ENCODE data around the gene CIRBP.

The CIRBP gene

DNA sequence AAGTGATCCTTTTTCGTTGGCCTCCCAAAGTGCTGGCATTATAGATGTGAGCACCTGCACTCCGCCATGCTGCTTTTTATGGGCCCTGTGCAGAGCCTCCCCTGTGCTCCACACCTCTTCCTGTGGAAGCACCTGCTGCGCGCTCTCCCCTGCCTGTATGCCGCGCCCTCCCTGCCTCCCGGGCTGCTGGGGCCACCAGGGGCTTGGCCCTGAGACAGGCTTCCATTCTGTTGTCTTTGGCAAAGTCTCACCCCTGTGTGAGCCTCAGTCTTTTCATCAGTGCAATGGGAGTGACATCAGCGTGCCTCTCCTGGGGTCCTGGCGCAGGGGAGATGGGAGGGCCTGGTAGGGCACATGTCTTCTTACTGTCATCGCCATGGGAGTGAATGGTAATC lies 7.5 kb downstream of the CIRBP start:
- no peak for TF ChIP-seq Cebpa-rat (IDR thresholded peaks at IDR 0.05)
- Histone ChIP-seq H3K4me3 (peak overlapping the region; percentile 80), H3K9me3 (no peaks in the 10 kb centered on the region), H3K9ac (peak overlapping the region; percentile 95), H3K27ac (peak overlapping the region; percentile 99), H3K4me1 (peaks cover 59% of the 10 kb centered on the region), H3K36me3 (peaks cover 63% of the 10 kb centered on the region), H3K27me3 (no peaks in the 10 kb centered on the region), H3K4me2 (peak overlapping the region; percentile 100), H4K20me1 (peaks cover 69% of the 10 kb centered on the region)

DNA sequence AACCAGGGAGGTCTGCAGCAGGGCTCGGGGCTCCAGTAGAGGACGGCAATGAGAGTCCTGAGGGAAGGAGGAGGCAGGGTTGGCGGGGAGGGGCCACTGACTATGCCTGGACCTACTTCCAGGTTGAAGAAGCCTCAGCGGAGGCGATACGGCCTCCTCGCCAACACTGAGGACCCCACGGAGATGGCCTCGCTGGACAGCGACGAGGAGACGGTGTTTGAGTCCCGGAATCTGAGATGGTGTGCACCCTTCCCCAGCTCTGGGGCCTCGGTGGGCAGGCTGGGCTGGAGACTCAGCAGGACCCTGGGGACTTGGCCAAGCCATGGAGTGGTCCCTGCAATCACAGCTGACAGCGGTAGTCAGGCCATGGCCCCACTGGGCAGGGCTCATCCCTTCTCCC lies 7.9 kb downstream of the CIRBP start:
- Histone ChIP-seq H3K4me2 (peak overlapping the region; percentile 100), H3K9ac (peak overlapping the region; percentile 95), H4K20me1 (peaks cover 65% of the 10 kb centered on the region)

DNA sequence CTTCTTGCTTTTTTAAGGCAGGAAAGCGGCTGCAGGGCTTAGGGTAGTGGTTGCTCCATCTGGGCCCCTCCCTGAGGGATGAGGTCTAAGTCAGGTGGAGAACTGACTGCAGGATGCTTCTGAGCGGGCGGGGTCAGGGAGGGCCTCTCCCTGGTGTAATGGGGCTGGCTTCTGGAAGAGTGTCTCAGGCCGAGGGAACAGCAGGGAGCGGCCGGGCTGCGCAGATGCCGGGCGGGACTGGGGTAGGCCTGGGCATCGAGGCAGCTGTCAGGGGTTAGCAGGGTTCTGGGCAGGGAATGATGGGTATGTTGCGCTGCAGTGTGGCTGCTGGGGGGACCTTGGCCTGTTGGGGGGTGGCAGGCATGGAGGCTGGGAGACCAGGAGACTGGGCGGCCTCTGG lies 8.9 kb downstream of the CIRBP start:
- Histone ChIP-seq H3K9me3 (no peaks in the 10 kb centered on the region), H3K4me1 (peaks cover 45% of the 10 kb centered on the region), H3K4me2 (no peak overlapping the region), H3K9ac (no peak overlapping the region), H3K27me3 (peaks cover 5% of the 10 kb centered on the region), H4K20me1 (peaks cover 55% of the 10 kb centered on the region), H3K27ac (no peak overlapping the region), H3K4me3 (no peak overlapping the region), H3K36me3 (peaks cover 48% of the 10 kb centered on the region)
- TF ChIP-seq Cebpa-rat (IDR thresholded peaks at IDR 0.05): no peak

More for the DNA sequence above, 7.9 kb downstream of the CIRBP start:
- H3K4me3 ChIP-seq: peak overlapping the region; percentile 80; the same call in 1 of the 2 replicates
- H3K4me1 ChIP-seq: peaks cover 55% of the 10 kb centered on the region
- H3K27ac ChIP-seq: peak overlapping the region; percentile 99
- H3K9me3 ChIP-seq: no peaks in the 10 kb centered on the region
- no peak for TF ChIP-seq Cebpa-rat (IDR thresholded peaks at IDR 0.05)
- peaks cover 58% of the 10 kb centered on the region for H3K36me3 ChIP-seq
- no peaks in the 10 kb centered on the region for H3K27me3 ChIP-seq

DNA sequence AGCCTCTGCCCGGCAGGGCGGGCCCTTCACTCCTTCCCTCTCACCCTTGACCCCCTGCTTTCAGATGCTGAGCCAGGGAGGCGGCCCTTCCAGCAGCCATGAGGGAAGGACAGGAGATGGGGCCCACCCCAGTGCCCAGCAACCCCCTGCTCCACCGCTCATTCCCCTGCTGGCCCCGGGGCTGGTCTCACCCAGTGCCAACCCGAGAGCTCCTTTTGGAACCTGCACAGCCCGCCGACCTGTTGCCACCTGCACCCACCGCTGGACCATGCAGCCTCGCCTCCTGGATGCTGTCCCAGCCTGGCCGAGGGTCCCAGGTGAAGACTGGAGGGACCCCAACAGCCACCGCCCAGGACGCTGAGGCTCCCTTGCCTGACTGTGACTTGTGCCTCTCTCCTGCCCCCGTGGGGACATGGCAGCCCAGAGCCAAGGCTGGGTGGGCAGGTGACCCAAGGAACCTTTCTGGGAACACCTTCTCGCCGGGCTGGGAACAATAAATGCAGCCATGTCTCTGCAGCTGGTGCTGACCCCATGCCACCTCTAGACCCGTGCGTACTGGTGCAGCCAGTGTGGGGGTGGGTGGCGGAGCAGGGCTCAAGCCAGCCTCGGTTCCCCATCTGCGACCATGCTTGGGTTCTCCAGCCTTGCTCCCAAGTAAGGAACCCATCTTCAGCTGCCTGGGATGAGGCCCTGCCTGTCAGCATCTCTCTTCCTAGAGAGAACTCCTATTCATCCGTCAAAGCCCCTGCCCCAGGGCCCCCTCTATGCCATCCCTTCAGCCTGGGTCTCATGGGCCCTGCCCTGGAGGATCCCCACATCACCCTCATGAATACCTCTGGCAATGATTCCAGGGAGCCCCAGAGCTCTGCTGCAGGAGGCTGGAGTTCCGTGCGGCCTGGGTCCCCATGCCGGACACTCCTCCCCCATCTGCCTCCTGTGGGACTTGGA lies 9.9 kb downstream of the CIRBP start:
- H3K4me3 ChIP-seq: no peak overlapping the region
- peaks cover 47% of the 10 kb centered on the region for H4K20me1 ChIP-seq
- no peak overlapping the region for H3K9ac ChIP-seq
- H3K9me3 ChIP-seq: no peaks in the 10 kb centered on the region
- TF ChIP-seq Cebpa-rat (IDR thresholded peaks at IDR 0.05): no peak
- no peak overlapping the region for H3K27ac ChIP-seq
- peaks cover 14% of the 10 kb centered on the region for H3K27me3 ChIP-seq
- H3K36me3 ChIP-seq: peaks cover 39% of the 10 kb centered on the region
- no peak overlapping the region for H3K4me2 ChIP-seq
- H3K4me1 ChIP-seq: peaks cover 37% of the 10 kb centered on the region

DNA sequence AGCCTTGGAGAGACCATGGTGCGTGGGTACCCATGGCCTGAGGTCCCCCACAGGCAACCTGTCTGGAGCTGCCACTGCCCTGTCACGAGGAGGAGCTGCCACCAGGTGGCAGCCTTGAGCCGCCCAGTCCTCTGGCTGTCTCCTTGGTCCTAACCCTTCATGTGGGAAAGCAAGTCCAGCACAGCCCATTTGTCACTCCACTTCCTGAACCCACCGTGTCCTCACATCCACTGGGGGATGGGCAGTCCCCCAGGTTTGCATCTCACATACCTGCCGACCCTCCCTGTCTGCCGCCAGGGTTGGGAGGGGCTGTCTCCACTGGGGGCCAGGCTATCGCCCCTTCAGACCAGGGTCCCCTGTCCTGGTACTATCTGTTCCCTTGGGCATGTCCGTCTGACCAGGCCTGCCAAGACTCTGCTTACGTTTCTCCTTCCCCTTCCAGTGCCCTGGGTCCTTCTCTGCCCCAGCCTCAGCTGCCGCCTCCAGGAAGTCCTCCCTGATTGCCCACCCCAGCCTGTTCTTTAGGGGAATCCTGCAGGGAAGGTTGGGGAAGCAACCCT lies 10.7 kb downstream of the CIRBP start:
- Histone ChIP-seq H3K9ac (no peak overlapping the region), H3K4me2 (no peak overlapping the region), H3K36me3 (peaks cover 30% of the 10 kb centered on the region), H3K27ac (no peak overlapping the region), H3K4me1 (peaks cover 28% of the 10 kb centered on the region), H3K9me3 (no peaks in the 10 kb centered on the region), H3K4me3 (no peak overlapping the region), H3K27me3 (peaks cover 23% of the 10 kb centered on the region), H4K20me1 (peaks cover 47% of the 10 kb centered on the region)
- no peak for TF ChIP-seq Cebpa-rat (IDR thresholded peaks at IDR 0.05)

DNA sequence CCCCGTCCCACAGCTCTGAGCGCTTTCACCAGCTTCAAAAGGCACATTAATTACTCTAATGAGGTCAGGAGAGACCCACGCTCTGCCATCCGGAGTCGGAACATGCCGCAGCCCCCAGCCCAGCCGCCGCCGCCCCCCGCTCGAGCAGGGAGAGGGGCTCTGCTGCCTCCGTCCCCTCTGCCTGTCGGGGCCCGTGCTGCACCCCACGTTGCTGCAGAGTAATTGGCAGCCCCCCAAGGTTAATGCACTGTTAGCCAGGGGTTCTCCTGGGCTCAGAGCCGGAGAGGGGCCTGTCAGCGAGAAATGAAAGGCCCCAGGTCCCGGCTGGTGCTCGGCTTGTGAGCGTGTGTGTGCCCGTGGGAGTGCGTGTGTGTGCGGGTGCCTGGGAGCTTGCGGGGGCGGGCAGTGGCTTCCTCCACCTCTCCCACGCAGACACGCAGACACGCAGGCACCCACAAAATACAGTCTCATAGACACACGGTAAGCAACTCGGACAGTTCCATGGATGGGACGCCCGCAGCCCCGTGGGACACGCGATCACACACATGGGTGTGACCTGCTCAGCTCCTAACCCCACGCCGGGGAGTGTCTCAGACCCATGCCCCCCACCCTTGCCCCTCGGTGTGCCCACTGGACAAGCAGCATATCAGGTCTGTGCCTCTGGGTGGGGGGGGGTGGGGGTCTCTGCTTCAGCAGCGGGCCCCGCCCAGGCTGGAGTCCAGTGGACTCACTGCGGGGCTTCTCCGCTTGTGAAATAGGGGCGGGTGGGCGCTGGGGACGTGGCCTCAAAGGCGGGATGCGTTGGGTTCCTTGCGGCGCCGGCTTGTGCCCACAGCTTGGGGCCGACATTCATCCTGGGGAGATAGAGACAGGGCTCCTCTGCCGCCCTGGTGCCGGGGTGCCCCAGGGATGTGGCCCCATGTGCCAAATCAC lies 11.8 kb downstream of the CIRBP start:
- no peak overlapping the region for H3K4me3 ChIP-seq
- TF ChIP-seq Cebpa-rat (IDR thresholded peaks at IDR 0.05): no peak
- no peak overlapping the region for H3K9ac ChIP-seq
- no peaks in the 10 kb centered on the region for H3K9me3 ChIP-seq
- H3K27me3 ChIP-seq: peaks cover 33% of the 10 kb centered on the region
- no peak overlapping the region for H3K4me2 ChIP-seq
- peaks cover 50% of the 10 kb centered on the region for H4K20me1 ChIP-seq
- no peak overlapping the region for H3K27ac ChIP-seq
- H3K4me1 ChIP-seq: peaks cover 32% of the 10 kb centered on the region
- H3K36me3 ChIP-seq: peaks cover 27% of the 10 kb centered on the region

DNA sequence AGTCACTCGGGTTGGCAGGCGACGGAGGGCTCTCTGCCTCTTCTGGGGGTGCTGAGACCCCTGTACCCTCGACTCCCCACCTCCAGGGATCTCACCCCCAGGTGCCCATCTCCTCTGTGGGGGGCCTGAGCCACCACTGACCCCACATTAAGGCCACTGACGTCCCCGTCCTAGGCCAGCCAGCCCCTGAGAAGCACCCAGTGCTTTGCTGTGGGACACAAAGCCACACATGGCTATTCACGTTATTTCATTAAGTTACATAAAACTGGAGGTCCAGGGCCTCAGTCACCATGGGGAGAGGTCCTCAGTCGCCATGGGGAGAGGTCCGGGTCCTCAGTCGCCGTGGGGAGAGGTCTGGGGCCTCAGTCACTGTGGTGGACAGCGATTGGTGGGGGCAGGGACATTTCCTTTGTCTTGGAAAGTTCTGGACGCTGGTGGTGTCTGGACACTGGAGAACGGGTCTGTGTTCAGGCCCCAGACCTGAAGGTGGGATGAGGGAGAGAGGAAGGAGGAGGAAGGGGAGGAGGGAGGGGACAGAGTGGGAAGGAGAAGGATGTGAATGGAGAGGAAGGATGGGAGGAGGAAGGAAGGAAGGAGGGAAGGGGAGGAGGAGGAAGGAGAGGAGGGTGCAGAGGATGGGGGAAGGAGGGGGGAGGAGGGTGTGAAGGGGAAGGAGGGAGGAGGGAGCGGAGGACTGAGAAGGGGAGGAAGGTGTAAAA lies 12.6 kb downstream of the CIRBP start:
- Histone ChIP-seq H3K9me3 (no peaks in the 10 kb centered on the region), H3K4me2 (no peak overlapping the region), H4K20me1 (peaks cover 46% of the 10 kb centered on the region), H3K36me3 (peaks cover 27% of the 10 kb centered on the region), H3K4me3 (no peak overlapping the region), H3K27me3 (peaks cover 41% of the 10 kb centered on the region), H3K9ac (no peak overlapping the region), H3K4me1 (peaks cover 31% of the 10 kb centered on the region), H3K27ac (no peak overlapping the region)
- no peak for TF ChIP-seq Cebpa-rat (IDR thresholded peaks at IDR 0.05)

DNA sequence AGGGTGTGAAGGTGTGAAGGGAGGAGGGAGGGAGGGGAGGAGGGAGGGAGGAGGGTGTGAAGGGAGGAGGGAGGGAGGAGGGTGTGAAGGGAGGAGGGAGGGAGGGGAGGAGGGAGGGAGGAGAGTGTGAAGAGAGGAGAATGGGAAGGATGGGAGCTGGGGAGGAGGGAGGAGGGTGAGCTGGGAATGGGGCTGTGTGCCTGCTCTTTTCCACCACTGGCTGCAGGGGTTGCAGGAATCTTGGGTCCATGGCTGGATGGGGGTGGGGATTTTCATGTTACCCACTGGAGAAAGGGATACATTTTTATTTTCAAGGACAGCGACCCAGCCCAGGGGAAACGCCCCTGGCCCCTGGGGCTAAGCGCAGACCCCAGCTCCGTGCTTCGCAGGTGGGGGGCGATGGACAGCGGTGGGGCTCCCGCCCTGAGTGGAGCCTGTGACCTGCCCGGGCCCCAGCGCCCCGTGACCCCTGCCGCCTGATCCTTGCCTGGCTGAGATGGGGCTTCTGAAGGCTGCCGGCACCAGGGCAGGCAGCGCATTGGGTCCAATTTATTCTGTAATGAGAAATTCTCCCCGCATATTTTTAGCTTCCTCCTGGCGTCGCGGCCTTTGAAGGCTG lies 13.6 kb downstream of the CIRBP start:
- no peak overlapping the region for H3K4me2 ChIP-seq
- H3K27ac ChIP-seq: no peak overlapping the region
- H4K20me1 ChIP-seq: peaks cover 49% of the 10 kb centered on the region
- no peak overlapping the region for H3K9ac ChIP-seq
- no peak overlapping the region for H3K4me3 ChIP-seq
- H3K36me3 ChIP-seq: peaks cover 20% of the 10 kb centered on the region
- no peaks in the 10 kb centered on the region for H3K9me3 ChIP-seq
- peaks cover 51% of the 10 kb centered on the region for H3K27me3 ChIP-seq
- peaks cover 31% of the 10 kb centered on the region for H3K4me1 ChIP-seq
- TF ChIP-seq Cebpa-rat (IDR thresholded peaks at IDR 0.05): no peak
